ENCODE data around the gene FBXL17. TPM values are rescaled to one million over a fixed set of nuclear protein-coding genes. Genes with fewer than 3 reads are reported as not detected.
A peak's percentile ranks its signal among the peaks of the same experiment; 100 is the strongest.

FBXL17 gene
- total and polyA plus RNA-seq, 2 experiments from 2014 or later: 1.8 to 13.1 TPM

- Histone ChIP-seq H3K9me2 (ENCODE audit: insufficient read depth) (no peaks in the 10 kb centered on the region), H3K4me2 (ENCODE audit: unreplicated experiment) (no peak overlapping the region), H3K4me1 (ENCODE audit: insufficient read depth) (no peaks in the 10 kb centered on the region), H3K9me3 (ENCODE audit: low read depth) (no peaks in the 10 kb centered on the region), H3F3A (ENCODE audit: insufficient read depth) (no peaks in the 10 kb centered on the region), H3K36me3 (ENCODE audit: low read depth) (no peaks in the 10 kb centered on the region), H3K79me2 (ENCODE audit: insufficient read depth) (no peaks in the 10 kb centered on the region), H4K20me1 (ENCODE audit: insufficient read depth) (no peaks in the 10 kb centered on the region), H3K9ac (no peak overlapping the region), H2AFZ (no peak overlapping the region), H3K27ac (no peak overlapping the region), H3K4me3 (no peak overlapping the region), H3K27me3 (replicated peaks; ENCODE audit: insufficient read depth) (no peaks in the 10 kb centered on the region)
- no peak for DNase-seq
- in situ Hi-C loops (cut with MboI): no loop called here
- WGBS, 2 experiments (ENCODE audit: low coverage in 1 of 2, low lambda C conversion rate in 2 of 2, missing lambda C conversion rate in 2 of 2): 73 to 76% methylated on average over 3 of the region's 3 CpGs
- no peak for TF ChIP-seq EZH2 (IDR thresholded peaks at IDR 0.05; ENCODE audit: insufficient read depth, poor library complexity, severe bottlenecking)
- TF ChIP-seq EZH2phosphoT487 (IDR thresholded peaks at IDR 0.05; ENCODE audit: insufficient read depth, low read depth): no peak
Observed at GRCh38 chr5:108028883-108029282, 353.0 kb downstream of the FBXL17 start.

- Histone ChIP-seq H3K27ac (no peak overlapping the region), H3K9me2 (ENCODE audit: insufficient read depth) (no peaks in the 10 kb centered on the region), H2AFZ (no peak overlapping the region), H3F3A (ENCODE audit: insufficient read depth) (no peaks in the 10 kb centered on the region), H3K4me1 (ENCODE audit: insufficient read depth) (no peaks in the 10 kb centered on the region), H3K9ac (no peak overlapping the region), H3K4me2 (ENCODE audit: unreplicated experiment) (no peak overlapping the region), H3K9me3 (ENCODE audit: low read depth) (no peaks in the 10 kb centered on the region), H3K79me2 (ENCODE audit: insufficient read depth) (no peaks in the 10 kb centered on the region), H3K27me3 (replicated peaks; ENCODE audit: insufficient read depth) (no peaks in the 10 kb centered on the region), H3K4me3 (no peak overlapping the region), H3K36me3 (ENCODE audit: low read depth) (no peaks in the 10 kb centered on the region), H4K20me1 (ENCODE audit: insufficient read depth) (no peaks in the 10 kb centered on the region)
- peak; percentile 32 for DNase-seq
- in situ Hi-C loops (cut with MboI): no loop called here
- TF ChIP-seq EZH2phosphoT487 (IDR thresholded peaks at IDR 0.05; ENCODE audit: insufficient read depth, low read depth): no peak
- no peak for TF ChIP-seq EZH2 (IDR thresholded peaks at IDR 0.05; ENCODE audit: insufficient read depth, poor library complexity, severe bottlenecking)
Observed at GRCh38 chr5:108028412-108028811, 353.5 kb downstream of the FBXL17 start.

GRCh38 chr5:108025957-108026356, 355.9 kb downstream of the FBXL17 start:
- DNase-seq: no peak
- Histone ChIP-seq H3K27me3 (replicated peaks; ENCODE audit: insufficient read depth) (no peaks in the 10 kb centered on the region), H4K20me1 (ENCODE audit: insufficient read depth) (no peaks in the 10 kb centered on the region), H3K9ac (no peak overlapping the region), H3F3A (ENCODE audit: insufficient read depth) (no peaks in the 10 kb centered on the region), H3K9me3 (ENCODE audit: low read depth) (no peaks in the 10 kb centered on the region), H3K27ac (no peak overlapping the region), H2AFZ (no peak overlapping the region), H3K9me2 (ENCODE audit: insufficient read depth) (no peaks in the 10 kb centered on the region), H3K4me1 (ENCODE audit: insufficient read depth) (no peaks in the 10 kb centered on the region), H3K79me2 (ENCODE audit: insufficient read depth) (no peaks in the 10 kb centered on the region), H3K4me3 (no peak overlapping the region), H3K36me3 (ENCODE audit: low read depth) (no peaks in the 10 kb centered on the region), H3K4me2 (ENCODE audit: unreplicated experiment) (no peak overlapping the region)
- TF ChIP-seq EZH2phosphoT487 (IDR thresholded peaks at IDR 0.05; ENCODE audit: insufficient read depth, low read depth): no peak
- no peak for TF ChIP-seq EZH2 (IDR thresholded peaks at IDR 0.05; ENCODE audit: insufficient read depth, poor library complexity, severe bottlenecking)
- WGBS, 2 experiments (ENCODE audit: low coverage in 1 of 2, low lambda C conversion rate in 2 of 2, missing lambda C conversion rate in 2 of 2): 83 to 87% methylated on average over 2 of the region's 2 CpGs
- in situ Hi-C loops (cut with MboI): no loop called here

GRCh38 chr5:108024986-108025385, 356.9 kb downstream of the FBXL17 start:
- 40 to 48% methylated on average over 1 of the region's 1 CpG for WGBS, 2 experiments (ENCODE audit: low coverage in 1 of 2, low lambda C conversion rate in 2 of 2, missing lambda C conversion rate in 2 of 2)
- H2AFZ ChIP-seq: no peak overlapping the region
- H3K4me1 ChIP-seq (ENCODE audit: insufficient read depth): no peaks in the 10 kb centered on the region
- H3K79me2 ChIP-seq (ENCODE audit: insufficient read depth): no peaks in the 10 kb centered on the region
- TF ChIP-seq EZH2phosphoT487 (IDR thresholded peaks at IDR 0.05; ENCODE audit: insufficient read depth, low read depth) (no peak), EZH2 (IDR thresholded peaks at IDR 0.05; ENCODE audit: insufficient read depth, poor library complexity, severe bottlenecking) (no peak)
- no peak overlapping the region for H3K27ac ChIP-seq
- in situ Hi-C loops (cut with MboI): no loop called here
- no peaks in the 10 kb centered on the region for H4K20me1 ChIP-seq (ENCODE audit: insufficient read depth)
- no peak overlapping the region for H3K9ac ChIP-seq
- no peak overlapping the region for H3K4me2 ChIP-seq (ENCODE audit: unreplicated experiment)
- H3K9me2 ChIP-seq (ENCODE audit: insufficient read depth): no peaks in the 10 kb centered on the region
- DNase-seq: no peak
- no peak overlapping the region for H3K4me3 ChIP-seq
- no peaks in the 10 kb centered on the region for H3F3A ChIP-seq (ENCODE audit: insufficient read depth)
- no peaks in the 10 kb centered on the region for H3K27me3 ChIP-seq (replicated peaks; ENCODE audit: insufficient read depth)
- no peaks in the 10 kb centered on the region for H3K36me3 ChIP-seq (ENCODE audit: low read depth)
- H3K9me3 ChIP-seq (ENCODE audit: low read depth): no peaks in the 10 kb centered on the region

- no peaks in the 10 kb centered on the region for H3K36me3 ChIP-seq (ENCODE audit: low read depth)
- no peak overlapping the region for H3K27ac ChIP-seq
- 72 to 74% methylated on average over 2 of the region's 2 CpGs for WGBS, 2 experiments (ENCODE audit: low coverage in 1 of 2, low lambda C conversion rate in 2 of 2, missing lambda C conversion rate in 2 of 2)
- no peak overlapping the region for H3K4me3 ChIP-seq
- no peaks in the 10 kb centered on the region for H3K4me1 ChIP-seq (ENCODE audit: insufficient read depth)
- no peaks in the 10 kb centered on the region for H3K9me3 ChIP-seq (ENCODE audit: low read depth)
- no peaks in the 10 kb centered on the region for H3K27me3 ChIP-seq (replicated peaks; ENCODE audit: insufficient read depth)
- H3K9me2 ChIP-seq (ENCODE audit: insufficient read depth): no peaks in the 10 kb centered on the region
- DNase-seq: no peak
- no peak for TF ChIP-seq EZH2 (IDR thresholded peaks at IDR 0.05; ENCODE audit: insufficient read depth, poor library complexity, severe bottlenecking)
- no peak for TF ChIP-seq EZH2phosphoT487 (IDR thresholded peaks at IDR 0.05; ENCODE audit: insufficient read depth, low read depth)
- no peak overlapping the region for H3K9ac ChIP-seq
- no peaks in the 10 kb centered on the region for H4K20me1 ChIP-seq (ENCODE audit: insufficient read depth)
- H3F3A ChIP-seq (ENCODE audit: insufficient read depth): no peaks in the 10 kb centered on the region
- in situ Hi-C loops (cut with MboI): no loop called here
- no peak overlapping the region for H3K4me2 ChIP-seq (ENCODE audit: unreplicated experiment)
- H2AFZ ChIP-seq: no peak overlapping the region
- H3K79me2 ChIP-seq (ENCODE audit: insufficient read depth): no peaks in the 10 kb centered on the region
Observed at GRCh38 chr5:108016101-108016500, 365.8 kb downstream of the FBXL17 start.

All from GM23248 (cell line).